OCI-LY1 (cell line): ENCODE measurements around the gene PTH1R.

Source experiments
- CTCF ChIP-seq: fragments of 200-600 bp; sonication (generic), shearing (Covaris generic); IDR thresholded peaks from 2 replicates; pipeline ENCODE4 v1.5.1; 2017; ENCODE audit warnings: mild to moderate bottlenecking, antibody characterized with exemption, low read length, moderate library complexity, mixed read lengths
- EZH2 ChIP-seq: fragments of 200-600 bp; sonication (generic), shearing (Covaris generic); IDR thresholded peaks from 2 replicates; pipeline ENCODE4 v1.8.0; 2017; ENCODE audit warnings: borderline replicate concordance, mixed run types, mild to moderate bottlenecking, antibody characterized with exemption, low read length, moderate library complexity, mixed read lengths

- TF ChIP-seq CTCF (no peak), EZH2 (no peak)
These were observed 55.1 kb downstream of the PTH1R start for GRCh38 chr3:46932455-46933225.
